H54 (cell line): ENCODE measurements around the gene TMEM255B.
"Not testable (repeated sequence)": the region's sequence is repeated elsewhere in the genome, so short reads cannot be mapped to it uniquely, and the experiment has no call there.

ENCODE experiments used
- DNase-seq: peaks from one replicate; pipeline ENCODE4 v3.0.0; 2011; ENCODE audit warnings: low spot score, mixed read lengths; ENCODE audit not compliant: insufficient read length
- FAIRE-seq: peaks from 3 replicates; lab custom pipeline; 2011; peaks lifted over from hg19 to GRCh38; lab: Jason Lieb, UNC
- POLR2A ChIP-seq: IDR thresholded peaks from 2 replicates; pipeline ENCODE4 v1.6.1; 2011; ENCODE audit warnings: low read depth, mild to moderate bottlenecking, low read length

TMEM255B gene

GRCh38 chr13:113749967-113750366 is 9.1 kb upstream of the TMEM255B start:
- DNase-seq (no peak), FAIRE-seq (no peak)
- TF ChIP-seq POLR2A, result no peak

DNA sequence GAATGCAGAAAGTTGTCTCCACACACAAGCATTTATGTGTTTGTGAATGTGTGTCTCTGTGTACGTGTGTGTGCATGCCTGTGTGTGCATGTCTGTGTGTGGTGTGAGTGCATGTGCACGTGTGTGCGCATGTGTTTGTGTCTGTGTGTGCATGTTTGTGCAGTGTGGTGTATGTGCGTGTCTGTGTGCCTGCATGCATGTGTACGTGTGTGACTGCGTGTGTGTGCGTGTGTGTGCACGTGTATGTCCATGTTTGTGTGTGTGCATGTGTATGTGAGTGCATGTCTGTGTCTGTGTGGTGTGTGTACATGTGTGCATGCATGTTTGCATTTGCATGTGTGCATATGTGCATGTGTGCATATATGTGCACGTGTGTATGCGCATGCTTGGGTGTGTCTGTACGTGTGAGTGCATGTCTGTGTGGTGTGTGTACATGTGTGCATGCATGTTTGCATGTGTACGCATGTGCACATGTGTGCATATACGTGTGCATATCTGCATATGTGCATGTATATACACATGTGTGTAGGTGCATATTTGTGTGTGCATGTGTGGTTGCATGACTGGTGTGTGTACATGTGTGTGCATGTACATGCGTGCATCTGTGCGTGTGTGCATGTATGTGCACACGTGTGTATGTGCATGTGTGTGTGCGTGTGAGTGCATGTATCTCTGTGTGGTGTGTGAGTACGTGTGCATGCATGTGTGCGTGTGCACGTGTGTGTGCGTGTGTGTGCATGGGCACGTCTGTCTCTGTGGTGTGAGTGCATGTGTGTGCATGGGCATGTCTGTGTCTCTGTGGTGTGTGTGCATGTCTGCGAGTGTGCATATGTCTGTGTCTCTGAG is 8.2 kb upstream of the TMEM255B start:
- FAIRE-seq (no peak), DNase-seq (no peak)
- TF ChIP-seq POLR2A, result no peak

- no peak for FAIRE-seq
- no peak for TF ChIP-seq POLR2A
Measured at GRCh38 chr13:113751491-113751890, 7.5 kb upstream of the TMEM255B start.

DNA sequence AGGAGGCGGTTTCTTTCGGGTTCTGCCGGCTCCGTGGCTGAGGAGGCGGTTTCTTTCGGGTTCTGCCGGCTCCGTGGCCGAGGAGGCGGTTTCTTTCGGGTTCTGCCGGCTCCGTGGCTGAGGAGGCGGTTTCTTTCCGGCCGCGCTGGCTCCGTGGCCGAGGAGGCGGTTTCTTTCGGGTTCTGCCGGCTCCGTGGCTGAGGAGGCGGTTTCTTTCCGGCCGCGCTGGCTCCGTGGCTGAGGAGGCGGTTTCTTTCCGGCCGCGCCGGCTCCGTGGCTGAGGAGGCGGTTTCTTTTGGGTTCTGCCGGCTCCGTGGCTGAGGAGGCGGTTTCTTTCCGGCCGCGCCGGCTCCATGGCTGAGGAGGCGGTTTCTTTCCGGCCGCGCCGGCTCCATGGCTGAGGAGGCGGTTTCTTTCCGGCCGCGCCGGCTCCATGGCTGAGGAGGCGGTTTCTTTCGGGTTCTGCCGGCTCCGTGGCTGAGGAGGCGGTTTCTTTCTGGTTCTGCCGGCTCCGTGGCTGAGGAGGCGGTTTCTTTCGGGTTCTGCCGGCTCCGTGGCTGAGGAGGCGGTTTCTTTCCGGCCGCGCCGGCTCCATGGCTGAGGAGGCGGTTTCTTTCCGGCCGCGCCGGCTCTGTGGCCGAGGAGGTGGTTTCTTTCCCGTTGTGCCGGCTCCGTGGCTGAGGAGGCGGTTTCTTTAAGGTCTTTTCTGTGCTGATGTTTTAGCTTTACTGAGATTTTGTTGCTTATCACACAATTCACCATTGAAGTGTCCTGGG is 6.6 kb upstream of the TMEM255B start:
- not testable (repeated sequence) for DNase-seq, FAIRE-seq

More at GRCh38 chr13:113751491-113751890, 7.5 kb upstream of the TMEM255B start:
- no peak for DNase-seq

GRCh38 chr13:113753171-113753570 is 5.9 kb upstream of the TMEM255B start:
- no peak for TF ChIP-seq POLR2A
- no peak for DNase-seq
- FAIRE-seq, result no peak

DNA sequence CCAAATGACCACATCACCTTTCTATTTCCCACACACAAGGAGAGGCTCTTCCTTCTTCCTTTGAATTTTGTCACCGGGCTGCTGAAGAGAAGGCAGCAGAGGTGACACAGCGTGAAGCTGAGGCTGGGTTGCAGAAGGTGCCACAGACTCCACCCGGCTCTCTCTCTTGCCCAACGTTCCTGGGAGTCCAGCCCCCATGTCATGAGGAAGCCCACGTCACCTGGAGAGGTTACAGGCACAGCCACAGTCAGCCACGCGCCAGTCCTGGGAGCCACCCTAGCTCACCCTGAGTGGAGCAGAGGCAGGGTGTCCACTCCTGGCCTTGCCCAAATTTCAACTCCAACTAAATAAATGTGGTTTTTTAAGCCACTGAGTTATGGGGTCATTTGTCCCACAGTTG is 4.8 kb upstream of the TMEM255B start:
- no peak for TF ChIP-seq POLR2A
- FAIRE-seq, result no peak
- no peak for DNase-seq

DNA sequence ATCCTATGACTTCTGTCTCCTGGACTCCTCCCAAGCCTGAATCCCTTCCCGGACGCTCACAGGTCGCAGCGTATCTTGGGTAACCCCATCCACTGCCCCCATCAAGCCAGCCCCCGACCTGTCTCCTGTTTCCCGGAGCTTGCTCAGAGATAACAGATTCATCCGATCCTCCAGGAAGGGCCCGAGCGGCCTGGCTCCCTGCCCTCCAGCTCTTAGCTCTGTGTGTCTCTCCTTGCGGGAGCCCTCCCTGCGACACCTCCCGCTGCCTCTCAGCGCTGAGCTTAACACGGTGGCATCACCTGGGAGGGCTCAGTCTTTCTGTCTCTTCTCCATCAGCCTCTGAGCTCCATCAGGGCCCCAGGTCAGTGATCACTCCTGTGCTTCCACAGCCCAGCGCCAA is 4.3 kb upstream of the TMEM255B start:
- TF ChIP-seq POLR2A, result no peak
- DNase-seq (no peak), FAIRE-seq (no peak)

GRCh38 chr13:113756441-113757097 is 2.5 kb upstream of the TMEM255B start:
- DNase-seq (no peak), FAIRE-seq (no peak)
- TF ChIP-seq POLR2A, result no peak

DNA sequence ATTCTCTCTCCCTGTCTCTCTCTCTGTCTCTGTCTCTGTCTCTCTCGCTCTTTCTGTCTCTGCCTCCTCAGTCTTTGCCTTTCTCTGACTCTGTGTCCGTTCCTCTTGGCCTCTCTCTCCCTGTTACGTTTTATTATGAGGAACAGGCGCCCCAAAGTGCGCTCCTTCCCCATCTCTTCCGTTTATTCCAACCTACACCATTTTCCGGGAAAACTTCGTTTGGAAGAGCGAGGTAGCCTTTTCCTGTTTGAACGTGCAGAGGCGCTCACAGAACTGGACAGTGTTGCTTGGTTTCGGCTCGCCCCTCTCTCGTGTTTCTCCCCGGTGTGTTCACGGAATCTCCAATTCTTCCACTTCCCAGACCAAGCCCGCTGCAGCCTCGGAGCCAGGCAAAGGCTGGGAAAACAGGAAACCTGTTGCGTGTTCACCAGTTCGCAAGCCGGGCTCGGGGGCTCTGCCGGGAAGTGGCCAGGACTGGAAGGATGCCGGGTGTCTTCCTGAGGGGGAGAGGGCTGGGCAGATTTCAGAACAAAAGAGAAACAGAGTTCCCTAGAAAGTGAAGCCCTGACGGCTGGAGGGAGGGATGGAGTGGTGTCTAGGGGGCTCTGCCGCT is 605 bp downstream of the TMEM255B start:
- no peak for FAIRE-seq
- DNase-seq, result peak; percentile 65
- TF ChIP-seq POLR2A, result no peak

DNA sequence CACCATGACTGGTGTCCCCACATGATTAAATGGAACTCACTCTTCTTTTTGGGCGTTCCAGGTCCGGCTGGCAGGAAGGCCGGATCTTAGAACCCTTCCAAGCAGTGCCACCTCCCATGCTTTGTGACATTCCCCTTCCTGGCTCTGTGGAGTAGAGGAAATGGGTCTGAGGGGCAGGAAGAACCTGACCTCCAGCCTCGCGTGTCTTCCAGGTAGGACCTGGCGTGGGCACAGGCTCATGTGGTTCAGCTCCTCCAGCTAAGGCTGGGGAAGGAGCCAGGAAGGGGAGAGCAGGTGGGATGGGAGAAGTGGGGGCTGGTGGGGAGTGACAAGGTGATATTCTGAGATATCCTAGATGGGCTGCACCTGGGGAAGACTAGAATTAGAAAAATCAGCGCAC is 2.1 kb downstream of the TMEM255B start:
- DNase-seq, result no peak
- no peak for FAIRE-seq
- no peak for TF ChIP-seq POLR2A

DNA sequence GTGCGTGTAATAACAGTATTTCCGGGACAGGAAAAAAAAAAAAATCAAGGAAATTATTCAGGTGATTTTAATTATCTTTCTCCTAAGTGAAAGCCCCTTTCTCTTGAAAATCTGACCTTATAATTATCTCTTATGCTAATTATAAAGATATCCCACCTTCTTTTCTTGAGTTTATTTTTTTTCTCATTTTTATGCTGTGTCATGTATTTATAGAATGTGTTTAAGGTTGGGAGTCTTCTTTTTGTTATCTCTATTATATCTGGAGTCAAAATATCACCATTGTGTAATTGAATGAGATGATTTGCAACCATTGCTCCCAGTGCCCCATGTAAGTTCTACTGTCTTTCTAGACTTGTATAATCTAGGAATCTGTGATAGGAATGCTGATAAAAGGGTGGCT is 3.0 kb downstream of the TMEM255B start:
- DNase-seq (no peak), FAIRE-seq (no peak)
- TF ChIP-seq POLR2A, result no peak

- no peak for DNase-seq
- no peak for FAIRE-seq
- no peak for TF ChIP-seq POLR2A
Measured at GRCh38 chr13:113762538-113762937, 3.5 kb downstream of the TMEM255B start.

GRCh38 chr13:113763254-113763653 is 4.2 kb downstream of the TMEM255B start:
- DNase-seq (no peak), FAIRE-seq (no peak)
- no peak for TF ChIP-seq POLR2A

DNA sequence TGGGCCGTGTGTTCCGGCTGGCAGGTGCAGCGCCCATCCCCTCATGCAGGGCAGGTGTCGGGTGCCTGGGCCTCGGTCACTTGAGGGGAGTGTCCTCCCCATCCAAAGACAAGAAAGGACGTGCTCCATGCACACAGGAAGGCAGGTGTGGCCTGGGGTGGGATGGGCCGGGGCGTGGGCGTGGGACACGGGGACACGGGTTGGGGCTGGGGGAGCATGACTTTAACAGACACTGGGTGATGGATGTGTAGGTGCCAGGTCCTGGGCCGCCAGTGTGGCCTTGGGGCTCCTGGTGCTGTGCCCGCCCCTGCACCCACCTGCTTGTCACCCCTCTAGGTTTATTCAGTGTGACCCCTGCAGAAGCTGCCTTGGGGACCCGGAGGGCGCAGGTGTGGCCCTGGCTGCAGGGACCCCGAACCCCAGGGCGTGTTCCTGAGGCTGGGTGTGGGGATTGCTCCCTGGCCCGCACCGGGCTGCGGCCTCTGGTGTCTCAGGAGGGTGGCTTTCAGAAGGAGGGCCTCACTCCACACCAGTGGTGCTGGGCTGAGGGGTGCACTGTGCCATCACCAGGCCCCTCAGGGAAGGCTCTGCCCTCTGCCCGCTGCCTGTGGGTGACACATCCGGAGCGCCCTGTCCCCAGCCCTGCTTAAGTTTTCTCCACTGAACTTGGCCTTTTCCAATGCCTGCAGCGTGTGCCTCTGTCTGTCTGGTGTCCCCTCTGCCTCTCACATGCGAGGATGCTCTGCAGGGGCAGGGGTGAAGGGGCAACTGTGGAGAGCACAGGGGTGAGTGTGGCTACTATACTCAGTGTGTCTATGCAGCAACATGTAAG is 5.2 kb downstream of the TMEM255B start:
- TF ChIP-seq POLR2A, result no peak
- no peak for DNase-seq
- no peak for FAIRE-seq
